HEK293T (cell line): ENCODE measurements around the gene PWWP3B.

Experiments
- CTCF ChIA-PET: fragments of 350-600 bp; formaldehyde crosslinking; extraction: SDS; loops from one replicate; lab custom pipeline; 2021; ENCODE audit warnings: antibody characterized with exemption, inconsistent platforms; lab: Yijun Ruan, JAX
- POLR2A ChIA-PET: fragments of 350-600 bp; formaldehyde crosslinking; extraction: SDS; loops from one replicate; lab custom pipeline; 2020; ENCODE audit warnings: antibody characterized with exemption, inconsistent platforms; lab: Yijun Ruan, JAX
- DNase-seq: peaks from one replicate; pipeline ENCODE4 v3.0.0; 2012; ENCODE audit warnings: mixed read lengths; ENCODE audit errors: extremely low spot score
- ARNT ChIP-seq: fragments of 450-650 bp; IDR thresholded peaks from 2 replicates; pipeline ENCODE4 v1.6.1; 2017; ENCODE audit warnings: mild to moderate bottlenecking
- BHLHE40 ChIP-seq: fragments of 450-650 bp; IDR thresholded peaks from 2 replicates; pipeline ENCODE4 v1.6.1; 2016; ENCODE audit warnings: mild to moderate bottlenecking, moderate library complexity, borderline replicate concordance
- CTBP1 ChIP-seq: fragments of 450-650 bp; IDR thresholded peaks from 2 replicates; pipeline ENCODE4 v1.6.1; 2016; ENCODE audit warnings: borderline replicate concordance
- ELF4 ChIP-seq: fragments of 450-650 bp; IDR thresholded peaks from 2 replicates; pipeline ENCODE4 v1.6.1; 2017; ENCODE audit warnings: antibody characterized with exemption
- FOXA1 ChIP-seq: fragments of 450-650 bp; IDR thresholded peaks from 2 replicates; pipeline ENCODE4 v1.6.1; 2016; ENCODE audit warnings: mild to moderate bottlenecking
- FOXK2 ChIP-seq: fragments of 450-650 bp; IDR thresholded peaks from 2 replicates; pipeline ENCODE4 v1.6.1; 2016; ENCODE audit warnings: mild to moderate bottlenecking
- FOXM1 ChIP-seq: fragments of 450-650 bp; IDR thresholded peaks from 2 replicates; pipeline ENCODE4 v1.6.1; 2017; ENCODE audit warnings: mild to moderate bottlenecking, borderline replicate concordance
- HDGF ChIP-seq: fragments of 450-650 bp; IDR thresholded peaks from 2 replicates; pipeline ENCODE4 v1.6.1; 2017; ENCODE audit warnings: antibody characterized with exemption, borderline replicate concordance
- L3MBTL2 ChIP-seq: fragments of 450-650 bp; conservative IDR thresholded peaks from 2 replicates; pipeline ENCODE4 v1.6.1; 2016; ENCODE audit warnings: mild to moderate bottlenecking
- LEF1 ChIP-seq: fragments of 450-650 bp; IDR thresholded peaks from 2 replicates; pipeline ENCODE4 v1.6.1; 2017; ENCODE audit warnings: mild to moderate bottlenecking, borderline replicate concordance
- NFRKB ChIP-seq: fragments of 450-650 bp; IDR thresholded peaks from 2 replicates; pipeline ENCODE4 v1.6.1; 2016; ENCODE audit warnings: mild to moderate bottlenecking, moderate library complexity
- SP1 ChIP-seq: fragments of 450-650 bp; IDR thresholded peaks from 2 replicates; pipeline ENCODE4 v1.6.1; 2017
- SUZ12 ChIP-seq: fragments of 450-650 bp; IDR thresholded peaks from 2 replicates; pipeline ENCODE4 v1.6.1; 2016; ENCODE audit warnings: mild to moderate bottlenecking
- TARDBP ChIP-seq: fragments of 450-650 bp; IDR thresholded peaks from 2 replicates; pipeline ENCODE4 v1.6.1; 2016
- ZNF384 ChIP-seq: fragments of 450-650 bp; IDR thresholded peaks from 2 replicates; pipeline ENCODE4 v1.6.1; 2016
- TF ChIP-seq, protein P1 (sequence below): fragments of 450-650 bp; IDR thresholded peaks from 2 replicates; pipeline ENCODE4 v1.6.1; 2016

PWWP3B gene

DNA sequence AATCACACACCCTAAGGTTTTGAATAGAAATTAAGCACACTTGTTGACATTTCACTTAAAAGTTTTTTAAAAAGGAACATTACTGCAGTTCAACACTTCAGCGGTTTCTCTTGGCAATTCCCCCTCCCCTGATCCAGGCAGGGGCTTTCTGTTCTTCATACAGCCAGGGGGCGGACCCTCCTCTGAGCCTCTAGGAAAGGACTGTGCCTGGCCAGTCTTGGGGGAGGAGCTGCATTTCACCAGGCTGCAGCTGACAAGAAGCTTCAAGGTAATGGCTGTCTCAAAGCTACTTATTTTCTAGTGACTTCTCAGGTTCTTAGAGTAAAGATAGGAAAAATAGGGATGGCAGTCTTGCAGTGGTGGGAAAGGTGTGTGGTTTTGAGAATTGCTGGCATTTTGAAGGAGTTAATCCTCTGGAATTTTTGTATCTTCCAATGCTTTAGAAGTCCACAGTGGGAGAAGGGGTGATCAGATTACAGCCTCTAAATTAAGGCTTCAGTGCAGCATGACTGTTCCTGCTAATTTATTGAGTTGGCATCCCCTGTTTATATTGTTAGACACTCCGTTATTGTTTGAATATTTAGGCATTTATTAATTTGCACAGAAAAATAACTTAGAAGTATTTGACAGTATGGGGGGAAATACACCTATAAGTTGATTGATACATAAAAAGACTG is 33.5 kb downstream of the PWWP3B start:
- no peak for DNase-seq
- TF ChIP-seq TARDBP (no peak), ZNF384 (no peak), NFRKB (no peak), BHLHE40 (no peak)
- ChIA-PET CTCF (no interaction called here), POLR2A (no interaction called here)

GRCh38 chrX:106203315-106203714 is 35.2 kb downstream of the PWWP3B start:
- POLR2A ChIA-PET, result no interaction called here
- DNase-seq, result no peak
- CTCF ChIA-PET, result interaction anchor here (0.7 kb wide), 1 partner anchor 8 kb away, joined by 3 read pairs; no protein-coding TSS in a partner anchor
- TF ChIP-seq TARDBP (no peak), L3MBTL2 (no peak), ELF4 (no peak), ZNF384 (no peak), FOXK2 (no peak), FOXA1 (no peak), NFRKB (no peak), ARNT (no peak), BHLHE40 (no peak), HDGF (no peak), FOXM1 (no peak), LEF1 (no peak), SP1 (no peak)
- TF ChIP-seq, protein P1, sequence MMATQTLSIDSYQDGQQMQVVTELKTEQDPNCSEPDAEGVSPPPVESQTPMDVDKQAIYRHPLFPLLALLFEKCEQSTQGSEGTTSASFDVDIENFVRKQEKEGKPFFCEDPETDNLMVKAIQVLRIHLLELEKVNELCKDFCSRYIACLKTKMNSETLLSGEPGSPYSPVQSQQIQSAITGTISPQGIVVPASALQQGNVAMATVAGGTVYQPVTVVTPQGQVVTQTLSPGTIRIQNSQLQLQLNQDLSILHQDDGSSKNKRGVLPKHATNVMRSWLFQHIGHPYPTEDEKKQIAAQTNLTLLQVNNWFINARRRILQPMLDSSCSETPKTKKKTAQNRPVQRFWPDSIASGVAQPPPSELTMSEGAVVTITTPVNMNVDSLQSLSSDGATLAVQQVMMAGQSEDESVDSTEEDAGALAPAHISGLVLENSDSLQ, result no peak

- ChIA-PET CTCF (no interaction called here), POLR2A (no interaction called here)
- no peak for DNase-seq
- TF ChIP-seq ZNF384 (no peak), CTBP1 (no peak), FOXA1 (no peak), ARNT (no peak), LEF1 (no peak), L3MBTL2 (no peak), FOXK2 (no peak), HDGF (no peak), FOXM1 (no peak), BHLHE40 (no peak), TARDBP (no peak), SUZ12 (no peak), ELF4 (no peak), SP1 (no peak), NFRKB (no peak)
- TF ChIP-seq, protein P1, result no peak
Observed at GRCh38 chrX:106208154-106208553, 40.0 kb downstream of the PWWP3B start.
